ENCODE data around the gene RAB11FIP4. TPM values are rescaled to one million over a fixed set of nuclear protein-coding genes. Genes with fewer than 3 reads are reported as not detected.

Gene RAB11FIP4
- total and polyA plus RNA-seq, 10 of the 15 experiments (the other 5 are each of a cell fraction or from before 2014, with no cell fraction given): 1.4 to 27.0 (median 17.6) TPM

GRCh38 chr17:31355935-31356334, 35.5 kb upstream of the RAB11FIP4 start:
- WGBS (ENCODE audit: insufficient coverage, insufficient replicate concordance, low lambda C conversion rate, missing lambda C conversion rate): 100% methylated on average over 1 of the region's 1 CpG
- no peak overlapping the region for H2AFZ ChIP-seq (ENCODE audit: control insufficient read depth, low read depth, low read length)
- H3K4me2 ChIP-seq (ENCODE audit: control insufficient read depth, insufficient read depth): no peak overlapping the region
- no peak overlapping the region for H3K9ac ChIP-seq (ENCODE audit: control insufficient read depth, insufficient read depth, low read length)
- TF ChIP-seq RCOR1 (conservative IDR thresholded peaks at IDR 0.05; ENCODE audit: low read depth, low read length): no peak
- no peak for TF ChIP-seq SMARCA5 (IDR thresholded peaks at IDR 0.05)
- no peak for TF ChIP-seq RBBP5 (conservative IDR thresholded peaks at IDR 0.05)
- TF ChIP-seq EED (IDR thresholded peaks at IDR 0.05; ENCODE audit: low read depth): no peak
- TF ChIP-seq DPF2 (IDR thresholded peaks at IDR 0.05): no peak
- no peak for TF ChIP-seq TAF1 (IDR thresholded peaks at IDR 0.05; ENCODE audit: borderline replicate concordance, low read depth, low read length)
- TF ChIP-seq SMAD1 (IDR thresholded peaks at IDR 0.05; ENCODE audit: low read depth, partially characterized antibody): no peak
- TF ChIP-seq CTCF (IDR thresholded peaks at IDR 0.05 in 2 of 3, conservative IDR thresholded peaks at IDR 0.05 in 1 of 3; ENCODE audit: control insufficient read depth in 2 of 3, extremely low read depth in 1 of 3, insufficient read depth in 1 of 3, low read depth in 3 of 3, low read length in 3 of 3): no peak
- no peak for TF ChIP-seq TARDBP (IDR thresholded peaks at IDR 0.05; ENCODE audit: borderline replicate concordance)
- no peak for TF ChIP-seq SUPT20H (IDR thresholded peaks at IDR 0.05; ENCODE audit: borderline replicate concordance, control insufficient read depth, low read depth, low read length)
- no peak for TF ChIP-seq TBL1XR1 (IDR thresholded peaks at IDR 0.05; ENCODE audit: low read depth, low read length)
- TF ChIP-seq NFYA (IDR thresholded peaks at IDR 0.05; ENCODE audit: borderline replicate concordance, low read depth, low read length): no peak
- TF ChIP-seq IKZF2 (IDR thresholded peaks at IDR 0.05): no peak
- TF ChIP-seq EGR1 (IDR thresholded peaks at IDR 0.05; ENCODE audit: borderline replicate concordance in 1 of 2, low read depth in 2 of 2, low read length in 2 of 2): no peak
- no peak for TF ChIP-seq SMAD5 (IDR thresholded peaks at IDR 0.05; ENCODE audit: low read depth)
- SMC1A ChIA-PET (ENCODE audit: uncharacterized antibody, unreplicated experiment): interaction anchor here (1.0 to 2.1 kb wide), 2 partner anchors 10 to 17 kb away, joined by 3 to 7 read pairs; no protein-coding TSS in a partner anchor
- no peaks in the 10 kb centered on the region for H3K27me3 ChIP-seq (replicated peaks in 1 of 2; ENCODE audit: control insufficient read depth in 2 of 2, insufficient read depth in 2 of 2, low read length in 1 of 2)
- POLR2A ChIA-PET: interaction anchor here (0.6 kb wide), 1 partner anchor 78 kb away, joined by 3 read pairs; no protein-coding TSS in a partner anchor
- DNase-seq (ENCODE audit: low read depth, low spot score) (no peak), FAIRE-seq (no peak), ATAC-seq (no peak)
- RAD21 ChIA-PET (ENCODE audit: unreplicated experiment): interaction anchor here (0.5 to 1.1 kb wide), 3 partner anchors 24 to 965 kb away, joined by 3 to 4 read pairs (median 4); partner anchors contain the start of gene EVI2A
- in situ Hi-C loops (cut with MboI) (no loop called here), intact Hi-C loops (cut with micrococcal nuclease; ENCODE audit: unreplicated experiment) (no loop called here)
- H3K9me3 ChIP-seq (replicated peaks; ENCODE audit: control insufficient read depth, insufficient read depth, low read length): no peaks in the 10 kb centered on the region
- no peaks in the 10 kb centered on the region for H4K20me1 ChIP-seq (ENCODE audit: control insufficient read depth, insufficient read depth)
- no peak overlapping the region for H3K4me3 ChIP-seq
- CTCF ChIA-PET: interaction anchor here (0.9 to 1.3 kb wide), 2 partner anchors 17 to 38 kb away, joined by 3 read pairs; no protein-coding TSS in a partner anchor
- no peaks in the 10 kb centered on the region for H3K79me2 ChIP-seq (ENCODE audit: control insufficient read depth, insufficient read depth, low read length)
- H3K27ac ChIP-seq (ENCODE audit: control insufficient read depth, insufficient read depth): no peak overlapping the region
- no TSS peak for BruUV-seq (replicated peaks)
- no peaks in the 10 kb centered on the region for H3K4me1 ChIP-seq (ENCODE audit: control insufficient read depth, insufficient read depth, low read length)
- peaks cover 0 to 16% of the 10 kb centered on the region in 2 experiments; a peak in 2 of 4 replicates for H3K36me3 ChIP-seq (ENCODE audit: control insufficient read depth in 2 of 2, insufficient read depth in 2 of 2, low read length in 1 of 2)
